ENCODE results near the gene APH1B. TPM values are rescaled to one million over a fixed set of nuclear protein-coding genes. Genes with fewer than 3 reads are reported as not detected.

The APH1B gene
- total RNA-seq, 1 experiment from 2014 or later, result 20.9 TPM

GRCh38 chr15:63327648-63328421, 50.4 kb downstream of the APH1B start:
- Histone ChIP-seq H3K9me3 (ENCODE audit: control insufficient read depth, low read depth, low read length) (no peaks in the 10 kb centered on the region), H4K20me1 (ENCODE audit: control insufficient read depth, insufficient read depth, insufficient read length) (no peaks in the 10 kb centered on the region), H3K14ac (ENCODE audit: insufficient read depth, low read length) (no peak overlapping the region), H3K79me2 (ENCODE audit: insufficient read depth, low read length) (no peaks in the 10 kb centered on the region), H4K5ac (ENCODE audit: insufficient read length, low read depth, low read length) (no peak overlapping the region), H3K79me1 (ENCODE audit: insufficient read depth, low read depth, low read length, poor library complexity, severe bottlenecking) (no peaks in the 10 kb centered on the region), H3K4ac (ENCODE audit: low read depth, low read length) (no peak overlapping the region), H2BK20ac (ENCODE audit: low read depth, low read length, poor library complexity, severe bottlenecking) (no peak overlapping the region), H3T11ph (ENCODE audit: low read length) (no peak overlapping the region), H4K8ac (replicated peaks; ENCODE audit: insufficient read length, low read depth, low read length) (no peak overlapping the region), H3K18ac (ENCODE audit: insufficient read length, low read depth, low read length) (no peak overlapping the region), H3K27me3 (ENCODE audit: insufficient read depth, low read length) (no peaks in the 10 kb centered on the region), H3K23me2 (ENCODE audit: insufficient read length, low read depth, low read length, poor library complexity, severe bottlenecking) (no peaks in the 10 kb centered on the region), H3K9ac (ENCODE audit: extremely low read depth, insufficient read length, low read length) (no peak overlapping the region), H3K4me2 (ENCODE audit: insufficient read depth, insufficient read length, low read length) (no peak overlapping the region), H3K56ac (ENCODE audit: insufficient read length, low read depth, low read length) (no peak overlapping the region), H3K27ac (ENCODE audit: insufficient read length, low read depth, low read length) (no peak overlapping the region), H3K23ac (ENCODE audit: insufficient read length, low read depth, low read length) (no peak overlapping the region), H4K91ac (ENCODE audit: insufficient read length, low read depth, low read length) (no peak overlapping the region), H2BK120ac (ENCODE audit: low read depth, low read length, poor library complexity, severe bottlenecking) (no peak overlapping the region), H2AK5ac (ENCODE audit: insufficient read length, low read length) (no peak overlapping the region), H2BK15ac (ENCODE audit: low read depth, low read length) (no peak overlapping the region), H2AFZ (ENCODE audit: low read length) (no peak overlapping the region), H2BK5ac (ENCODE audit: insufficient read length, low read length) (no peak overlapping the region), H3K4me1 (ENCODE audit: insufficient read depth, low read length) (0 out of 2 replicates have a peak, but pooled peaks cover 3% of the 10 kb centered on the region), H2BK12ac (ENCODE audit: insufficient read length, low read depth, low read length) (no peak overlapping the region)
- Mint-ChIP-seq H3K4me3 (no peak overlapping the region), H3K4me1 (peaks cover 11 to 13% of the 10 kb centered on the region in 2 experiments), H3K27ac (no peak overlapping the region), H3K9me3 (no peaks in the 10 kb centered on the region; a peak in 1 of 5 replicates), H3K27me3 (ENCODE audit: low read depth) (0 out of 2 replicates have a peak, but pooled peaks cover 2% of the 10 kb centered on the region), H3K36me3 (ENCODE audit: insufficient read depth in 1 of 3, low read depth in 3 of 3) (no peaks in the 10 kb centered on the region)
- no peak for TF ChIP-seq CTCF (conservative IDR thresholded peaks at IDR 0.05)
- DNase-seq, result no peak
- no CpG with 5 or more reads among the region's 12 CpGs for WGBS (ENCODE audit: extremely low coverage, insufficient read length, low lambda C conversion rate)
